ENCODE measurements around the gene RETREG2.

Gene RETREG2

GRCh38 chr2:219183151-219183772 is 5.2 kb downstream of the RETREG2 start:
- no peak overlapping the region for H3K9ac ChIP-seq (ENCODE audit: low read depth, low read length, poor library complexity)
- DNase-seq (ENCODE audit: low spot score) = no peak
- H2AK5ac ChIP-seq (ENCODE audit: low read depth, low read length) = no peak overlapping the region
- no peak overlapping the region for H2BK5ac ChIP-seq (ENCODE audit: low read length)
- no peak overlapping the region for H3K4me2 ChIP-seq (ENCODE audit: insufficient read depth, low read length, poor library complexity, severe bottlenecking)
- H3K9me3 ChIP-seq (replicated peaks in 1 of 2; ENCODE audit: control insufficient read depth in 2 of 2, insufficient read depth in 1 of 2, low read depth in 1 of 2, low read length in 2 of 2) = no peaks in the 10 kb centered on the region
- H3K4me1 ChIP-seq (ENCODE audit: control insufficient read depth in 2 of 2, insufficient read depth in 1 of 2, low read depth in 1 of 2, low read length in 2 of 2) = peaks cover 5 to 6% of the 10 kb centered on the region in 2 donors
- no peak overlapping the region for H3K4me3 ChIP-seq (ENCODE audit: low read length in 2 of 2)
- H3K79me1 ChIP-seq (ENCODE audit: low read depth, low read length) = peaks cover 1% of the 10 kb centered on the region
- WGBS, 2 donors (ENCODE audit: extremely low coverage in 2 of 2, insufficient read length in 2 of 2, insufficient replicate concordance in 1 of 2) = no CpG with 5 or more reads among the region's 6 CpGs
- H4K91ac ChIP-seq (ENCODE audit: low read depth, low read length, poor library complexity) = no peak overlapping the region
- no peak overlapping the region for H3K4ac ChIP-seq (ENCODE audit: low read length)
- no peak overlapping the region for H2BK120ac ChIP-seq (ENCODE audit: low read depth, low read length)
- H2AFZ ChIP-seq (ENCODE audit: low read length) = no peak overlapping the region
- no peak overlapping the region for H3K23ac ChIP-seq (ENCODE audit: low read depth, low read length, poor library complexity)
- no peak overlapping the region for H3K27ac ChIP-seq (replicated peaks; ENCODE audit: low read length)
- H3K36me3 ChIP-seq (replicated peaks in 1 of 2; ENCODE audit: control insufficient read depth in 2 of 2, insufficient read depth in 2 of 2, low read length in 2 of 2) = peaks cover 33 to 52% of the 10 kb centered on the region in 2 donors
- H3K27me3 ChIP-seq (ENCODE audit: control insufficient read depth in 3 of 3, insufficient read depth in 3 of 3, low read depth in 1 of 3, low read length in 3 of 3) = no peaks in the 10 kb centered on the region
- no peak overlapping the region for H2BK12ac ChIP-seq (ENCODE audit: low read length)
- no peak overlapping the region for H3K18ac ChIP-seq (ENCODE audit: low read length)
- H2BK15ac ChIP-seq (ENCODE audit: low read length) = no peak overlapping the region
- no peak overlapping the region for H4K8ac ChIP-seq (ENCODE audit: low read depth, low read length)
- H3K14ac ChIP-seq (ENCODE audit: low read length) = no peak overlapping the region

GRCh38 chr2:219184121-219184520 is 6.0 kb downstream of the RETREG2 start:
- Histone ChIP-seq H2AK5ac (ENCODE audit: low read depth, low read length) (no peak overlapping the region), H3K14ac (ENCODE audit: low read length) (no peak overlapping the region), H3K27ac (replicated peaks; ENCODE audit: low read length) (no peak overlapping the region), H3K9me3 (replicated peaks in 1 of 2; ENCODE audit: control insufficient read depth in 2 of 2, insufficient read depth in 1 of 2, low read depth in 1 of 2, low read length in 2 of 2) (no peaks in the 10 kb centered on the region), H3K9ac (ENCODE audit: low read depth, low read length, poor library complexity) (no peak overlapping the region), H3K79me1 (ENCODE audit: low read depth, low read length) (no peaks in the 10 kb centered on the region), H3K4ac (ENCODE audit: low read length) (no peak overlapping the region), H3K4me2 (ENCODE audit: insufficient read depth, low read length, poor library complexity, severe bottlenecking) (no peak overlapping the region), H3K4me1 (ENCODE audit: control insufficient read depth in 2 of 2, insufficient read depth in 1 of 2, low read depth in 1 of 2, low read length in 2 of 2) (no peaks in the 10 kb centered on the region), H2BK12ac (ENCODE audit: low read length) (no peak overlapping the region), H4K8ac (ENCODE audit: low read depth, low read length) (no peak overlapping the region), H3K36me3 (replicated peaks in 1 of 2; ENCODE audit: control insufficient read depth in 2 of 2, insufficient read depth in 2 of 2, low read length in 2 of 2) (peaks cover 33 to 52% of the 10 kb centered on the region in 2 donors), H2BK5ac (ENCODE audit: low read length) (no peak overlapping the region), H2BK15ac (ENCODE audit: low read length) (no peak overlapping the region), H3K4me3 (ENCODE audit: low read length in 2 of 2) (no peak overlapping the region), H2BK120ac (ENCODE audit: low read depth, low read length) (no peak overlapping the region), H3K23ac (ENCODE audit: low read depth, low read length, poor library complexity) (no peak overlapping the region), H4K91ac (ENCODE audit: low read depth, low read length, poor library complexity) (no peak overlapping the region), H2AFZ (ENCODE audit: low read length) (no peak overlapping the region), H3K18ac (ENCODE audit: low read length) (no peak overlapping the region), H3K27me3 (ENCODE audit: control insufficient read depth in 3 of 3, insufficient read depth in 3 of 3, low read depth in 1 of 3, low read length in 3 of 3) (no peaks in the 10 kb centered on the region)
- no CpG with 5 or more reads among the region's 2 CpGs for WGBS, 2 donors (ENCODE audit: extremely low coverage in 2 of 2, insufficient read length in 2 of 2, insufficient replicate concordance in 1 of 2)
- DNase-seq (ENCODE audit: low spot score) = no peak

GRCh38 chr2:219186754-219187456 is 8.8 kb downstream of the RETREG2 start:
- H3K4ac ChIP-seq (ENCODE audit: low read length) = no peak overlapping the region
- H4K91ac ChIP-seq (ENCODE audit: low read depth, low read length, poor library complexity) = no peak overlapping the region
- no peaks in the 10 kb centered on the region for H3K27me3 ChIP-seq (ENCODE audit: control insufficient read depth in 3 of 3, insufficient read depth in 3 of 3, low read depth in 1 of 3, low read length in 3 of 3)
- H2AK5ac ChIP-seq (ENCODE audit: low read depth, low read length) = no peak overlapping the region
- H2BK120ac ChIP-seq (ENCODE audit: low read depth, low read length) = no peak overlapping the region
- no peak overlapping the region for H3K23ac ChIP-seq (ENCODE audit: low read depth, low read length, poor library complexity)
- no peak overlapping the region for H2BK5ac ChIP-seq (ENCODE audit: low read length)
- no peak for DNase-seq (ENCODE audit: low spot score)
- no peaks in the 10 kb centered on the region for H3K79me1 ChIP-seq (ENCODE audit: low read depth, low read length)
- H2AFZ ChIP-seq (ENCODE audit: low read length) = no peak overlapping the region
- no peak overlapping the region for H3K14ac ChIP-seq (ENCODE audit: low read length)
- no peak overlapping the region for H3K4me2 ChIP-seq (ENCODE audit: insufficient read depth, low read length, poor library complexity, severe bottlenecking)
- no peaks in the 10 kb centered on the region for H3K4me1 ChIP-seq (ENCODE audit: control insufficient read depth in 2 of 2, insufficient read depth in 1 of 2, low read depth in 1 of 2, low read length in 2 of 2)
- H3K4me3 ChIP-seq (ENCODE audit: low read length in 2 of 2) = no peak overlapping the region
- no peak overlapping the region for H3K27ac ChIP-seq (replicated peaks; ENCODE audit: low read length)
- no peak overlapping the region for H2BK15ac ChIP-seq (ENCODE audit: low read length)
- WGBS, 2 donors (ENCODE audit: extremely low coverage in 2 of 2, insufficient read length in 2 of 2, insufficient replicate concordance in 1 of 2) = no CpG with 5 or more reads among the region's 7 CpGs
- H2BK12ac ChIP-seq (ENCODE audit: low read length) = no peak overlapping the region
- H3K18ac ChIP-seq (ENCODE audit: low read length) = no peak overlapping the region
- no peak overlapping the region for H3K9ac ChIP-seq (ENCODE audit: low read depth, low read length, poor library complexity)
- H3K9me3 ChIP-seq (replicated peaks in 1 of 2; ENCODE audit: control insufficient read depth in 2 of 2, insufficient read depth in 1 of 2, low read depth in 1 of 2, low read length in 2 of 2) = no peaks in the 10 kb centered on the region
- H4K8ac ChIP-seq (ENCODE audit: low read depth, low read length) = no peak overlapping the region
- H3K36me3 ChIP-seq (replicated peaks in 1 of 2; ENCODE audit: control insufficient read depth in 2 of 2, insufficient read depth in 2 of 2, low read length in 2 of 2) = peaks cover 14 to 26% of the 10 kb centered on the region in 2 donors

GRCh38 chr2:219197388-219197787 is 19.3 kb downstream of the RETREG2 start:
- H3K9me3 ChIP-seq (replicated peaks in 1 of 2; ENCODE audit: control insufficient read depth in 2 of 2, insufficient read depth in 1 of 2, low read depth in 1 of 2, low read length in 2 of 2) = no peaks in the 10 kb centered on the region
- no peak overlapping the region for H3K4me2 ChIP-seq (ENCODE audit: insufficient read depth, low read length, poor library complexity, severe bottlenecking)
- peaks cover 0 to 2% of the 10 kb centered on the region in 2 donors for H3K4me1 ChIP-seq (ENCODE audit: control insufficient read depth in 2 of 2, insufficient read depth in 1 of 2, low read depth in 1 of 2, low read length in 2 of 2)
- no peak overlapping the region for H3K27ac ChIP-seq (replicated peaks; ENCODE audit: low read length)
- no peak overlapping the region for H3K23ac ChIP-seq (ENCODE audit: low read depth, low read length, poor library complexity)
- H2BK12ac ChIP-seq (ENCODE audit: low read length) = no peak overlapping the region
- DNase-seq (ENCODE audit: low spot score) = no peak
- H2BK120ac ChIP-seq (ENCODE audit: low read depth, low read length) = no peak overlapping the region
- no peak overlapping the region for H2AFZ ChIP-seq (ENCODE audit: low read length)
- H4K91ac ChIP-seq (ENCODE audit: low read depth, low read length, poor library complexity) = no peak overlapping the region
- no peak overlapping the region for H2BK15ac ChIP-seq (ENCODE audit: low read length)
- no peaks in the 10 kb centered on the region for H3K79me1 ChIP-seq (ENCODE audit: low read depth, low read length)
- H3K4me3 ChIP-seq (ENCODE audit: low read length in 2 of 2) = no peak overlapping the region
- H3K36me3 ChIP-seq (replicated peaks in 1 of 2; ENCODE audit: control insufficient read depth in 2 of 2, insufficient read depth in 2 of 2, low read length in 2 of 2) = no peaks in the 10 kb centered on the region
- H3K4ac ChIP-seq (ENCODE audit: low read length) = no peak overlapping the region
- no peak overlapping the region for H3K18ac ChIP-seq (ENCODE audit: low read length)
- H3K27me3 ChIP-seq (ENCODE audit: control insufficient read depth in 3 of 3, insufficient read depth in 3 of 3, low read depth in 1 of 3, low read length in 3 of 3) = peaks cover 0 to 2% (median 0%) of the 10 kb centered on the region in 3 experiments
- no peak overlapping the region for H2BK5ac ChIP-seq (ENCODE audit: low read length)
- WGBS, 2 donors (ENCODE audit: extremely low coverage in 2 of 2, insufficient read length in 2 of 2, insufficient replicate concordance in 1 of 2) = no CpG with 5 or more reads among the region's 1 CpG
- H3K14ac ChIP-seq (ENCODE audit: low read length) = no peak overlapping the region
- no peak overlapping the region for H4K8ac ChIP-seq (ENCODE audit: low read depth, low read length)
- no peak overlapping the region for H3K9ac ChIP-seq (ENCODE audit: low read depth, low read length, poor library complexity)
- no peak overlapping the region for H2AK5ac ChIP-seq (ENCODE audit: low read depth, low read length)
